Activated naive CD4-positive, alpha-beta T cell treated with anti-CD3 and anti-CD28 coated beads for 36 hours (primary cell): ENCODE results near the gene FAM53B. TPM values are rescaled to one million over a fixed set of nuclear protein-coding genes. Genes with fewer than 3 reads are reported as not detected.

Experiments
- CTCF ChIA-PET: fragments of 350-600 bp; sonication (Branson Sonifier 250); formaldehyde crosslinking; loops from one replicate; lab custom pipeline; 2021; ENCODE audit warnings: antibody characterized with exemption; lab: Charles Lee
- DNase-seq: peaks from one replicate; pipeline ENCODE4 v3.0.0-alpha.2; 2020
- H3K27ac Mint-ChIP-seq: one replicate; pipeline ENCODE4 v1.8.0; 2021; ENCODE audit warnings: mild to moderate bottlenecking, mixed read lengths
- H3K27me3 Mint-ChIP-seq: one replicate; pipeline ENCODE4 v1.8.0; 2021; ENCODE audit warnings: low read depth, mixed read lengths
- H3K36me3 Mint-ChIP-seq: one replicate; pipeline ENCODE4 v1.8.0; 2021; ENCODE audit warnings: low read depth, mixed read lengths
- H3K4me1 Mint-ChIP-seq: one replicate; pipeline ENCODE4 v1.8.0; 2021; ENCODE audit warnings: low read depth, mixed read lengths
- H3K4me3 Mint-ChIP-seq: one replicate; pipeline ENCODE4 v1.8.0; 2021; ENCODE audit warnings: mild to moderate bottlenecking, moderate library complexity, mixed read lengths
- H3K9me3 Mint-ChIP-seq: one replicate; pipeline ENCODE4 v1.8.0; 2021; ENCODE audit warnings: mixed read lengths
- intact Hi-C: fragments of 100-400 bp; cut with micrococcal nuclease; formaldehyde crosslinking; loops from one replicate; pipeline ENCODE4 v1.15.1; 2023
- total RNA-seq, 2 experiments: library from RNA; stranded (reverse); gene quantifications; one replicate each; pipeline ENCODE4 v1.2.3, GENCODE V29; 2021

The FAM53B gene
- total RNA-seq, 2 experiments from 2014 or later, result 11.8 to 11.9 TPM

- peak overlapping the region; percentile 83 for H3K27ac Mint-ChIP-seq
- H3K36me3 Mint-ChIP-seq, result peaks cover 9% of the 10 kb centered on the region
- no peaks in the 10 kb centered on the region for H3K27me3 Mint-ChIP-seq
- CTCF ChIA-PET, result interaction anchor here (1.0 to 7.9 kb wide), 11 partner anchors 7 to 95 kb away, joined by 3 to 85 read pairs (median 7); no protein-coding TSS in a partner anchor
- intact Hi-C loops, result no loop called here
- peak; percentile 73 for DNase-seq
- no peaks in the 10 kb centered on the region for H3K9me3 Mint-ChIP-seq
- H3K4me1 Mint-ChIP-seq, result peaks cover 82% of the 10 kb centered on the region
- H3K4me3 Mint-ChIP-seq, result no peak overlapping the region
These were observed 9.6 kb downstream of the FAM53B start for GRCh38 chr10:124734311-124735166.

GRCh38 chr10:124733571-124734245 is 10.5 kb downstream of the FAM53B start:
- Mint-ChIP-seq H3K36me3 (peaks cover 9% of the 10 kb centered on the region), H3K4me1 (peaks cover 82% of the 10 kb centered on the region)

GRCh38 chr10:124732931-124733570 is 11.1 kb downstream of the FAM53B start:
- peaks cover 9% of the 10 kb centered on the region for H3K36me3 Mint-ChIP-seq
- H3K27me3 Mint-ChIP-seq, result no peaks in the 10 kb centered on the region
- no peaks in the 10 kb centered on the region for H3K9me3 Mint-ChIP-seq
- peak overlapping the region; percentile 53 for H3K4me3 Mint-ChIP-seq
- peaks cover 82% of the 10 kb centered on the region for H3K4me1 Mint-ChIP-seq
- peak overlapping the region; percentile 77 for H3K27ac Mint-ChIP-seq
- CTCF ChIA-PET, result interaction anchor here (0.7 to 7.9 kb wide), 11 partner anchors 8 to 193 kb away, joined by 3 to 85 read pairs (median 7); no protein-coding TSS in a partner anchor
- peak; percentile 82 for DNase-seq
- intact Hi-C loops, result loop anchor here (1.0 to 2.0 kb wide), 6 partner anchors 8 to 84 kb away; no protein-coding TSS in a partner anchor

More at GRCh38 chr10:124733571-124734245, 10.5 kb downstream of the FAM53B start:
- Mint-ChIP-seq H3K27ac (peak overlapping the region; percentile 83), H3K9me3 (no peaks in the 10 kb centered on the region), H3K4me3 (peak overlapping the region; percentile 53), H3K27me3 (no peaks in the 10 kb centered on the region)
- CTCF ChIA-PET, result interaction anchor here (0.7 to 7.9 kb wide), 14 partner anchors 8 to 122 kb away, joined by 3 to 85 read pairs (median 5); no protein-coding TSS in a partner anchor
- DNase-seq, result no peak
- intact Hi-C loops, result loop anchor here (1.0 to 2.0 kb wide), 6 partner anchors 8 to 85 kb away; no protein-coding TSS in a partner anchor

DNA sequence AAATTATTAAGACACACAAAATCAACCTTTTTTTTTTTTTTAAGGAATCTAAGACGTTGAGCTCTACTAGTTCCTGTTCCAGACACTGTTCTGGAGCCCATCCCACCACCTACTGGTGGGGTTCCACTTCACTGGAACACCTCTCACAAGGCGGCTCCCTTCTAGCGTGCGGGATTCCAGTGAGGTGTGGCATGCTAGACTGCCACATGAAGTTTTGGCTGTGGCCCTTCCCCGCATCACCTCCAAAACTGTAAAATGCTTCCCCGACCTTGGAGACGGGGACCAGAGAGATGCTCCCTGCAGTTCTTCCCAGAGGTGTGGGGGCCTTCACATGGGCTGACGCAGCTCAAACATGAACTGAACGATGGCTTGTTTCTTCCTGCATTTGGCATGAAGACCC is 12.6 kb downstream of the FAM53B start:
- CTCF ChIA-PET, result interaction anchor here (1.1 to 7.9 kb wide), 5 partner anchors 9 to 198 kb away, joined by 3 to 85 read pairs (median 19); no protein-coding TSS in a partner anchor
- intact Hi-C loops, result no loop called here

GRCh38 chr10:124730790-124731189 is 13.4 kb downstream of the FAM53B start:
- Mint-ChIP-seq H3K4me3 (no peak overlapping the region), H3K36me3 (peaks cover 9% of the 10 kb centered on the region), H3K27ac (no peak overlapping the region), H3K9me3 (no peaks in the 10 kb centered on the region), H3K27me3 (no peaks in the 10 kb centered on the region), H3K4me1 (peaks cover 76% of the 10 kb centered on the region)
- intact Hi-C loops, result no loop called here
- CTCF ChIA-PET, result interaction anchor here (0.7 to 7.9 kb wide), 6 partner anchors 10 to 175 kb away, joined by 4 to 85 read pairs (median 20); no protein-coding TSS in a partner anchor
- no peak for DNase-seq

More for the DNA sequence above, 12.6 kb downstream of the FAM53B start:
- H3K4me1 Mint-ChIP-seq, result peaks cover 80% of the 10 kb centered on the region
- H3K27ac Mint-ChIP-seq, result no peak overlapping the region
- no peak overlapping the region for H3K4me3 Mint-ChIP-seq
- H3K9me3 Mint-ChIP-seq, result no peaks in the 10 kb centered on the region
- no peak for DNase-seq
- no peaks in the 10 kb centered on the region for H3K27me3 Mint-ChIP-seq
- peaks cover 9% of the 10 kb centered on the region for H3K36me3 Mint-ChIP-seq

DNA sequence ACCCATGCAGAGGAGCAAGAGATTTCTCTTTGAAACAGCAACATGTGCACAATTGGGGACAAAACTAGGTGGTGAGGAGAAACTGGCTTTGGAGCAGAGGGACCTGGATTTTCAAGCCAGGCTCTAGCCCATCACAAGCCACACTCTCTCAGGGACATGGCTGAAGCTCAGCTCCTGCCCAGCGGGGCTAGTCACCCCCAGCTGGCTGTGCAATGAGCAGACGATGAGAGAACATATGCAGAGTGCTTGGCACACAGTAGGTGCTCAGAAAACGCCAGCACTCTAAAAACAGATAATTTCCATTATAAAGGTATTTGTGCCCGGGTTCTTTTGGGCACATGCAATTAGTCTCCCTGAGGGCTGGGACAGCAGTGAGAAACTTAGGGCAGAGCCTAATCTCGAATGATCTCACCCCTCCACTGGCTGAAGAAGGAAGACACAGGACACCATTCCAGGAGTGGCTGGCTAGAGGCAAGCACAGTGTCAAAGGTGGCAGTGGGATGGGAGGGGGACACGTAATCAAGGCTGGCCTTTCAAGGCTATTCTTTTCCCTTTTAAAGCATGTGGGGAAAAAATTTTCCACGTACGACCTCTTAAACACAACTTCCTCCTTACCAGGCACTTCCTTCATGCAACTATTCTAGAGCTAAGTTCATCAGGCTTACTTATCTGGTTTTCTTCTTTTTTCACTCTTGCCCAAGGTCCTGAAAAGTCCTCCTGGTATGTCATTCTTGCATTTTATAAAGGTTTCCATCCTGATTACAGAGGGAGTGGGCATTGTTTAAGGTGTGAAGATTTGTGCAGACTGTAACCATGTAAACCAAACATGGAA is 15.1 kb downstream of the FAM53B start:
- Mint-ChIP-seq H3K9me3 (no peaks in the 10 kb centered on the region), H3K4me3 (no peak overlapping the region), H3K36me3 (peaks cover 9% of the 10 kb centered on the region), H3K4me1 (peaks cover 74% of the 10 kb centered on the region), H3K27me3 (no peaks in the 10 kb centered on the region), H3K27ac (peak overlapping the region; percentile 52)
- no peak for DNase-seq
- intact Hi-C loops, result loop anchor here (1.0 kb wide), 1 partner anchor 11 kb away; no protein-coding TSS in a partner anchor
- CTCF ChIA-PET, result interaction anchor here (2.8 to 7.9 kb wide), 3 partner anchors 10 to 81 kb away, joined by 10 to 85 read pairs (median 21); no protein-coding TSS in a partner anchor

- Mint-ChIP-seq H3K36me3 (peaks cover 6% of the 10 kb centered on the region), H3K27me3 (no peaks in the 10 kb centered on the region), H3K4me1 (peaks cover 74% of the 10 kb centered on the region), H3K9me3 (no peaks in the 10 kb centered on the region), H3K4me3 (no peak overlapping the region), H3K27ac (peak overlapping the region; percentile 52)
- intact Hi-C loops, result loop anchor here (1.0 kb wide), 1 partner anchor 10 kb away; no protein-coding TSS in a partner anchor
- CTCF ChIA-PET, result interaction anchor here (2.8 to 7.9 kb wide), 3 partner anchors 9 to 80 kb away, joined by 10 to 85 read pairs (median 21); no protein-coding TSS in a partner anchor
- peak; percentile 53 for DNase-seq
These were observed 15.9 kb downstream of the FAM53B start for GRCh38 chr10:124728071-124728829.

- H3K9me3 Mint-ChIP-seq, result no peaks in the 10 kb centered on the region
- no peaks in the 10 kb centered on the region for H3K27me3 Mint-ChIP-seq
- no peak overlapping the region for H3K4me3 Mint-ChIP-seq
- no peak for DNase-seq
- intact Hi-C loops, result no loop called here
- peaks cover 74% of the 10 kb centered on the region for H3K4me1 Mint-ChIP-seq
- no peak overlapping the region for H3K27ac Mint-ChIP-seq
- peaks cover 4% of the 10 kb centered on the region for H3K36me3 Mint-ChIP-seq
- CTCF ChIA-PET, result interaction anchor here (3.1 to 12.6 kb wide), 3 partner anchors 8 to 14 kb away, joined by 21 to 138 read pairs (median 85); no protein-coding TSS in a partner anchor
These were observed 16.7 kb downstream of the FAM53B start for GRCh38 chr10:124727361-124727960.

GRCh38 chr10:124725791-124726190 is 18.4 kb downstream of the FAM53B start:
- intact Hi-C loops, result no loop called here
- Mint-ChIP-seq H3K27me3 (no peaks in the 10 kb centered on the region), H3K4me1 (peaks cover 82% of the 10 kb centered on the region), H3K27ac (no peak overlapping the region), H3K4me3 (no peak overlapping the region), H3K9me3 (no peaks in the 10 kb centered on the region), H3K36me3 (peaks cover 4% of the 10 kb centered on the region)
- CTCF ChIA-PET, result interaction anchor here (1.8 to 12.6 kb wide), 3 partner anchors 8 to 15 kb away, joined by 3 to 138 read pairs (median 8); no protein-coding TSS in a partner anchor
- no peak for DNase-seq

- no peak for DNase-seq
- Mint-ChIP-seq H3K36me3 (peaks cover 4% of the 10 kb centered on the region), H3K4me3 (no peak overlapping the region), H3K27me3 (no peaks in the 10 kb centered on the region), H3K9me3 (no peaks in the 10 kb centered on the region), H3K4me1 (peaks cover 82% of the 10 kb centered on the region), H3K27ac (no peak overlapping the region)
- CTCF ChIA-PET, result interaction anchor here (1.8 to 12.6 kb wide), 3 partner anchors 9 to 16 kb away, joined by 3 to 138 read pairs (median 8); no protein-coding TSS in a partner anchor
- intact Hi-C loops, result no loop called here
These were observed 19.0 kb downstream of the FAM53B start for GRCh38 chr10:124725171-124725631.
